HG03175 (cell line): ENCODE data around the gene GOT1.

Source experiments
- ATAC-seq: cut with Tn5 transposase; IDR thresholded peaks from one replicate; pipeline ENCODE4 v1.9.1; 2021; ENCODE audit warnings: mild to moderate bottlenecking, moderate library complexity; ENCODE audit not compliant: unreplicated experiment

Gene GOT1

DNA sequence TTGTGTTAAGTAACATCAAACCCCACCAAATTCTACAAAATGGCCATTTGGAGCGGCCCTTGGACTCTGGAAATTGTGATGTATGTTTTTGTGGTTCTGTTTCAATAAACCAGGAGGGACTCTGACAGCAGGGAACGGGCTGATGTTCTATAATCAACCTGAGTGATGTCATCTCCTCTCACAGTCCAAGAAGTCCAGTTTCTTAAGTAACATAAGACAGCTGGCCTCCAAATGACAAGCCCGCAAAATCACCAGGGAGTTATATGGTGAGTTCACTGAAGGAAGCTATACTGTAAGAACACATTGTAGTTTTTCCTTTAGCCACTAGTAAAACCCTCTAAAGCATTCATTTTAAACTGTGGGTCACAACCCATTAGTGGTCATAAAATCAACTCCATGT is 34.0 kb downstream of the GOT1 start:
- no peak for ATAC-seq

DNA sequence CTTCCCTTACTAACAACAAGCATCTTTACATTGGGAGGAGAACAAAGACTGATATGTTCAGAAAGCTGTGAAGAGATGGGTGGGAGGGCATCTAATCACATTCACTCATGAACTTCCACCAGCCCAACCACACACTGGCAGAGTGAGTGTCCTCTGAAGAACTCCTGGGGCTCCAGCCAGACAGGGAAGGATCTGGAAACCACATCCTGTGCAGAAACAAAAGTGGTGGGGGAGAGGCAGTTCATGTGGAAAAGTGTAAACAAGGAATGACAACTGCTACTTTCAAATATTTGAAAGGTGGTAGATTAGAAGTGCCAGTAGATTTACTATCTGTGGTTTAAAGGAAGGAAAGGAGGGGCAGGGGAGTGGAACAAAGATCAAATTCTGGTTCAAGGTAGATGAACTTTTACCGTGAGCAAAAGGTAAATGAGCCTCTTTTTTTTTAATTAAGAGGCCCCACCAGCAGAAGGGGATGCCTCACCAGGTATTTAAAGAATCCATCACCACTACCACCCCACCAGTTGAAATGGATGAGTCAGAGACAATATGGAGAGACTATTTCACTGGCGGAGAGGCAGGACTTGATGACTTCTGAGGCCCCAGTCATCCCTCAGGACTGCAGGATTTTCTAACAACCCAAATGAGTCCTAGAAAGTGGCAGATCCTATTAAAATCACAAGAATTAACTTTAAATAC is 34.5 kb downstream of the GOT1 start:
- ATAC-seq = no peak

DNA sequence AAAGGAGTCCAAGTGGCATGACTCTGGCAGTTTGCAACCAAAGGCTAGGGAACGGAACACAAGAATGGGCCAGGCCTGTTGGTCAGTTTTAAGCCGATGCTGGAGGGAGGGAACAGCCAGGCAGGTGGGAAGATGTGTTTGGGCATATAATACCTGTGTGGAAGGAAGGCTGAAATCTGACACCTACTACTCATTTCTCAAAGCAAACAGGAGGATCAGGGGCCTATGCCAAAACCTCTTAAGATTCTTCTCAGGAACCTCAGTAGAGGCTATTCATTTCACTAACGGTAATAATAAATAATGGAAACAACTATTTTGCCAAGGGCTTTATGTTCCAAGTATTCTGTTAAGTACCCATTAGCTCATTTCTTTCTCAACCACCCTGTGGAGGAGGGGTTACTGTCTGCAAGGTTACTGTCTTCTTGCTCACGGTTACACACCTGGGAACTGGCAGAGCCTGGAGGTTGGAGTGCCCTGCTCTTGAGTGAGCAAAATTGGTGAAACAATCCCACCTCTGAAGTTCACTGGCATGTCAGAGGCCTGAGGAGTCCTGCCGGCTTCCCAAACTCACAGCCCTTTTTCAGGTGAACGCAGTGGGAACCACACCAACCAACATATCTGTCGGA is 35.5 kb downstream of the GOT1 start:
- no peak for ATAC-seq

DNA sequence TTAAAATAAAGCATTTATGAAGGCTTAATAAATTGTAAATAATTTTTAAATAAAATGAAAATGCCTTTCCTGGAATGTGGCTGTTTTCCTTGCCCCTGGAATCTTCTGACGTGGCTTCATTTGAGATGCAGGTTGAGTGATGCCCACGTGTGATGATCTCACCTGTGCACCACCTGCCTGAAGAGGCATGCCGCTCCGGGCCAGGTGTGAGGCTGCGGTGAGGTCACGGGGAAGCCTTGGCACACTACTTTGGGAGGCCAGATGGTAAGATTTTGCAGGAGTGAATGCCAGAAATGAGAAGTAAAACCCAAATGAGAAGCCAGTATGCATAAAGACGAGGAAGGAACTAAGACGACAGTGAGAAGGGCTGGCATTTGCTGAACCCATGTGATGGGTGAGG is 36.2 kb downstream of the GOT1 start:
- ATAC-seq = no peak

DNA sequence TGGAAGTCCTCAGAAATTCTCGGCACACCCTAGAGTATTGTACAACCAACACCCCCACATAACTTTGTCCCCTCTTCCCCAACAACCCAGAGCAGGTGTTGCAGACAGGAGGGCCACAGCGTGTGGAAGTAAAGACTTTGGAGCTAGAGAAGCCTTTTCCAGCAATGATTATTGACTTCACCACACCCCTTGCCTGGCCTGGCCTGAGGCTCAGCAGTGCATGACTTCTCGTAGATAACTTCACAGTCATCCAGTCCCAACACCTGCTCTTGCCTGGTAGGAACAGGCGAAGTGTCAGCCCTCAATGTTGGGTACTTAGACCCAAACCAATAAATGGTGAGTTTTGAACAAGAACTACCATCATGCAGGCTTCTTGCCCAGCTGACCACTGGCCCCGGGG is 36.7 kb downstream of the GOT1 start:
- ATAC-seq = no peak

DNA sequence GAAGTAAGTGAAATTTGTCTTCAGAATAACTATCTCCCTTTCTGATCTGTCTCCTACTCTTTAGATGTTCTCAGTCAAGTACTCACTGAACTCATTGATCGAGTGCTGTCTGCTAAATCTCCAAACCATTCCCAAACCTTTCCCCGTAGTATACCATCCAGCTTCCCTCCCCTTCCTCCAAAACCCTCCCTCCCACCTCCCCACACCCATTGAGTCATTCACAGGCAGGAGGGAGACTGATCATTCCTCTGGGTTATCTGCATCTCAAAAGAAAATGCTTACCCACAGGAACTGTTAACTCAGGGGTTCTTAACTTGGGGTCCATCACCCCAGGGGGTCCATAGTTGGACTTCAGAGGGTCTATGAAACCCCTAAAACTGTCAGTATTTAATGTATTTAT is 37.4 kb downstream of the GOT1 start:
- no peak for ATAC-seq

DNA sequence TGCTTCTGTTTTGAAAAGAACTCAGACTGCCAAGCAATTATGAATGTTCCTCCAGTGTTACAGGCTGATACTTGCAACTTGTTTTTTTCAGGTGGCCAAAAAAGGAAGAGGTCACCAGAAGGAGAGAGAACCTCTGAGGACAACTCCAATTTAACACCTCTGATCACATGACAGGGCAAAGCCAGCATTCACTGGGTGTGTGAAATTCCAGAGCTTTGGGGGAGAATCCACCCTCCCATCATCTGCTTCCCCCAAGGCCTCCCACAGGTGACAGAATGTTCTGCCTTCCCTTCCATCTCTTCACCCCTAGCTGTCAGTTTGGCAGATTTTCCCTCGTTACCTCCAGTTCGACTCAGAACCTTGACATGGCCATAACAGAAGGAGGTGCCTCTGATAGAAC is 39.1 kb downstream of the GOT1 start:
- ATAC-seq = no peak

DNA sequence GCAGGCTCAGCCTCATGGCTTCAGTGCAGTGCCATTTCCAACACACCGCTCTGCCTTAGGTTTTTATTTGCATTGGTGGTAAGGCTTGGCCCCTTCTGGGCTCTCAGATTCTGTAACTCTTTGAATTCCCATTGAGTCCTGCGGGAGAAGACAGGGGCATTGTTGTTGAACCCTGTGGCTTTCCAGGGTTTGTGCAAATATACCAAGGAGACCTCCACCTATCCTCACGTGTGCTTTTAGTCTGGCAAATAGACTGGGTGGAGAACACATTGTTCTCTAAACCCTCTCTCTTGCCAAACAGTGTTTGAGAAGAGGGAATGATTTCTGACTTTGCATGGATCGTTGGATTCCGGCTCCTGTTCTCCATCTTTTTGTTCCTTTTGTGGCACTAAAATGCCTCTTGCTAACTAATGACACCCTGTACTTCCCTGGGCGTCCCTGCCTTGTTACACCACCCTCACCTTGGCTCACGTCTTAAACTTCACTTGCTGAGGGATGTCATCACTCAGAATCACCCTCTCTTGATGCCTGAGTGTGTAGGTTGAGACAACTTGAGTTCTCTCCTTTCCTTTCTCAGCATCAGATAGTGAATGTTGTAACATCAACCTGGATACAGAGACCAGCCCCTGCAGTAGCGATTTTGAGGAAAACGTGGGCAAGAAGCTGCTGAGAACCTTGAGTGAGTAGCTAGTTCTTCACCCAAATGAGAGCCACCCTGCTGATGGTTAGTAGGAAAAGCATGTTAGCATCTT is 40.5 kb downstream of the GOT1 start:
- ATAC-seq = no peak

DNA sequence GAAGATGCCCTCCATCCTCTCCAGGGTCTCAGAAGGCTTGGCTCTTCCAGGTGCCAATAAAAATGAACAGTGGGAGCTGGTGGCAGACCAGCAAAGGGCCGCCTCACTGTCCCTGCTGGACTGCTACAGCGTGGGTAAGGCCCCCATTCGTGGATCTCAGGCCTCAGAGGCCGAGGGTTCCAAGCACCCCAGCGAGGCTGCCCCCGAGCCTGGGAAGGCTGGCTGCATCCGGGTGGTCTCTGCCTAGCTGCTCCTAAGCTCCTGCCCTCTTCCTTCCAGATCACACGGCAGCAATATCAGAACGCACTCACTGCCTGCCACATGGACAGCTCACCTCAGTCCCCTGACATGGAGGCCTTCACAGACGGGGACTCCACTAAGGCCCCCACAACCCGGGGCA is 42.9 kb downstream of the GOT1 start:
- no peak for ATAC-seq

DNA sequence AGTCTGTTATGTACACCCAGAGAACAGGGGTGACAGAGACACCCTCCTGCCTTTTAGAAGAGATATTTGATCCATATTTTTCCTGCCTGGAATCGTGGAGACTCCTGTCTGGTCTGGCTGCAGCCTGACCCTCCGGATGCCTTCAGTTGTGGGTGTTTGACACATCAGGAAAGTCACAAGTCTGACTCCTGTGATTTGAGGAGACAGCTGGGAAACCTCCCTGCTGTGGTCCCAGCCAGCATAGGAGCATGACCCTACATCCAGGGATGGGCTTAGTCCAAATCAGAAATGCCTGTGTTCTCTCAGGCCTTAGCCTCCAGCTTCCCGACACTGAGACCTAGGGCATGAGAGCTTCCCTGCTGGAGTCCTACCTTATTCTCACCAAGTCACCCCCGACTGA is 43.4 kb downstream of the GOT1 start:
- ATAC-seq = no peak

DNA sequence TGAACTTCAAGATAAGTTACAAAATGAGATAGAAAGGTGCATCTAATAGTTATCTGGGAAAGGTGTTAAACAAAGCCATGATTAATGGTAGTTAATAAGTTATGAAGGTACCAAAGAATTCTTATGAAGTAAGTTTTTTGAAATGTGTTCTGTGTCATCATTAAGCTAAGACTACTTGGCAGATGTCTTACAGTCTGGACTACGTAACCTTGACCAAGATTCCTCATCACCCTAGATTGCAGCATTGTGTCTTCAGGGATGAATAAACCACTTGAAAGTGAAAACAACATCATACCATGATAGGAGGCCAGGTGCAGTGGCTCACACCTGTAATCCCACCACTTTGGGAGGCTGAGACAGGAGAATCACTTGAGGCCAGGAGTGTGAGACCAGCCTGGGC is 48.2 kb downstream of the GOT1 start:
- no peak for ATAC-seq

DNA sequence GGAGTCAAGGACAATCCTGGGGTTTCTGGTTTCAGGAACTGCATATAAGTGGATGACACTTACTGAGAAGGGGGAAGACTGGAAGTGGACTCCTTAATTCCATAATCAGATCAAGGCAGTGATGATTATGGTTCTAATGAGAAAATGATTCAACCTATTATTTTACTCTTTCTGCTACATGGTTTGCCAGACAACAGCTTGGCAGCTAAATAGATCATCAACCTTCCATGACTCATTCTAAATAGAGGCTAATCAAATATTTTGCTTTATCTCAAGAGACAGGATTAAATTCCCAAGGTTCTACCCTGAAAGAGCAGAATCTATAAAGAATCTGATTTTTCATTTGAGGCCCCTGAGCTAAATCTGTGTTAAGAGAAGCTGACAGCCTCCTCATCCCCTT is 55.0 kb downstream of the GOT1 start:
- ATAC-seq = no peak

DNA sequence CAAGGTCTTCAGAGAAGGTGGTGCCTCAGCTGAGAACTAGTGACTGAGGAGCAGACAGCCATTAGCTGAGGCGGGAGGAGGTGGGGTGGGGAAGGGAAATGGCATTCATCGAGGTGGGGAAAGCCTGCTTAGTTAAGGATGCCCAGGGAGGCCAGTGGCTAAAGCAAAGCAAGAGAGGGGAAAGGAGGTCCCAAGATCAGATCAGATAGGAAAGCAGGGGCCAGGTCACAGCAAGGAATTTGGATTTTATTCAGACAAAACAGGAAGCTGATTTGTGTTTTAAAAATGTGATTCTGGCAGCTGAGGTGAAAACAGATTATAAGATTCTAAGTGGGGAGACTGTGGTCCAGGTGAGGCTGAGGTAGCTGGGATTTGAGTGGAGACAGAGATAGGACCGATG is 55.5 kb downstream of the GOT1 start:
- no peak for ATAC-seq

DNA sequence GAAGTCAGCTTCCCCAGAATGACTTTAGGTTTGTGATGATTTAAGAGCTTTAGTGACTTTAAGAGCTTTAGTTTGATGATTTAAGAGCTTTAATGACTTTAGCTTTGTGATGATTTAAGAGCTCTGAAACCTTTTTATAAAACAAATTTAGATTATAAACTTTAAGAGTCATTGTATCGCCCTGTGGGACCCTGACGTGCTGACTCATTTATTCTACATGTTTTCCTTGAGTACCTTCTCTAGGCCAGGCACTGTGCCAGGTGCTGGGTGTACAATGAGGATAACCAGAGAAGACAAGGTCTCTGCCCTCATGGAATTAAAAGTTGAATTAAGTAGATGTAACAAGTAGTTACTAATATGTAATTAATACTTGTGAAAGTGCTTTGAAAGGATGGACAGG is 55.9 kb downstream of the GOT1 start:
- no peak for ATAC-seq

DNA sequence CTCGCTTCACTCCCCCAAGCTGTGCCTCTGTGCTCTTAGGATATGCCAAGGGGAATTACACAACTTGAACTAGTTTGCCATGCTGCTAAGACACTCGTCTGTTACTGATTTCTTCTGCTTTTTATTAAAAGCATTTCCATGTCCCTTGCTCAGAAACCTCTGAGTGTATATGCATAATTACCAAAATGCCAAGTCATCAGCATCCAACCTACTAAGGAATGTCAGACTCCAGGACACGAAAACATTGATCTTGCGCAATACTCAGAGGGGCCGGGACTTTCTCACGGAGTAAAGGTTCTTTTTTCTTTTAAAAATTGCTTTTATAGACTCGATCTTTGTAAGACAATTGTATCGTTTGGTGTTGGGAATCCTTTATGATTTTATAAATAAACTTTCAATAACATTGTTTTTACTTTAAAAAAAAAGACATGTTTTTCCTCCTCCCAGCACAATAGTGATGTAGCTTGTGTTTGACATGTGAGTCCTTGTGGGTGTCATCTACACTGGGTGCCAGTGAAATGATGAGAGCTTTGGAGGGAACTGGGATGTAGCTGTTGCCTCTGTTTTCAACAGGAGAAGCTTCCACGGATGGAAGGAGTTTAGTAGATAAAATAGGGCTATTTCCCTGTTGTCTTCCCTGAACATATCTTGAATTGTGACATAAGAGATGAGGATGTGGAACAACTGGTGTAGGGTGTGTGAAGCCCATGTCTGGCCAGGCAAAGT is 57.7 kb downstream of the GOT1 start:
- ATAC-seq = no peak

DNA sequence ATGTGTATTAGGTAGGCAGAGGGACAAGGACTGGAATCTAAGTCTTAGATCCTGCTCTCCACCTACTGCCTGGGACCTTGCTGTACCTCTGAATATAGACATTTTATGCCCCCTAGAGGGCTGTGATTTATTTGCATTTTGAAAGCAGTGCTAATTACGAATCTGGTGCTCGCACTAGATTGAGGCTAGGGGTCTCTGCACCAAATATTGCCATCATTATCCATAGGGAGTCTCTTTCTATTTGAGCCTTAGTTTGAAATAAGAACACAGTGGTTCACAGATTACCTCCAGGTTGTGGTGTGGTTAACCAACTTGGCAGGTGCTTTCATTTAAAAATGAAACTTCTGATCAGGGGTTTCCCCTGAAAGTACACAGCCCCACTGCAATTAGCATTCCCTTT is 59.4 kb downstream of the GOT1 start:
- ATAC-seq = peak; percentile 80

DNA sequence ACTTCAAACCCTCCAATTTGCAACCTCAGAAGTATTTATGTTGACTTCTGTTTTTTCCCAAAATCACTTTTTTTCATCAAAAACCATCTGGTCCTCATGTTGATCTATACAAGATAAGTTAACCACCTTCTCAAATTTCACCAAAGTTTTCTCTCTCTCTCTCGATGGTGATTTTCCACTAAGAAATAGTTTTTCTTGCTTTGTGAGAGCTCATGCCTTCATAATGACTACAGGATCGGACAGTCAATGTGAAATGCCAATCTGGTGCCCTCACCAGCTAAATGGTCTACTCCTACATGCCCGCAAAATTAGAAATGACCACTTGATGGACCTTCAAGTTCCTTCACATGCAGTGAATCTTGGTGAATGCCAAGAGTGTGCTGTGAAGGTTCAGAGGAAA is 60.9 kb downstream of the GOT1 start:
- ATAC-seq = no peak

DNA sequence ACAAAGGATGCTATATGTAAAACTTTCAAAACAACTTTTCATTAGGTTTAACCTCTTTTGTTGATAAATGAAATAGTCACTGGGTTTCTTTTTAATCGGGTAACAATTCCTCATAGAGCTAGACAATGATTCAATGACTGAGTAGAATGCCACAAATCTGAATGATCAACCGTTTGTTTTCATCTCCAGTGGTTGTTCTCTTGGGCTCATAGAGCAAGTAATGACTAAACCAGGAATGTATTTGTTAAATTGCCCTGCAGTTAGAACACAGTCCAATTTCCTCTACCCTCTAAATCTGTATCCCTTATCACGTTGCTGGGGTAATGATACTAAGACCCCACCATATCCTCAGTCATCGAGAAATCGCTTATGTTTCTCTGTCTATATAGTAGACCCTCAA is 61.3 kb downstream of the GOT1 start:
- no peak for ATAC-seq

DNA sequence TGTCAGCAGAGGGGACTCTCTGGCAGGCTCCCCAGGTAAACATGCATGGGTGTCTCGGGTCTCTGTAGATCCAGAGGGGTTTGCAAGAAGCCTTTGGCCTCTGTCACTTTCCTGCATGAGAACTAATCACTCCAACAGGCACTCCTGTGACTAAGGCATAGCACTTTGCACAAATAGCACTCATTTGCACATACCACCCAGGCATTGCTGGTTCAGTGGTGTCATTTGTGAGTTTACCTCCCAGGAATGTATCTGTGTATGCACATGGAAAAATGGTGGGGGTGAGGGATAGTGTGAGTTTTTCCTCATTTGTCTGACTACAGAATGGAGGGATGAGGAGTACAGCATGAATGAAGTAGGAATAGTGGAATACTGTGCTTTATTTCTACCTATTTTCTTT is 61.8 kb downstream of the GOT1 start:
- ATAC-seq = no peak

DNA sequence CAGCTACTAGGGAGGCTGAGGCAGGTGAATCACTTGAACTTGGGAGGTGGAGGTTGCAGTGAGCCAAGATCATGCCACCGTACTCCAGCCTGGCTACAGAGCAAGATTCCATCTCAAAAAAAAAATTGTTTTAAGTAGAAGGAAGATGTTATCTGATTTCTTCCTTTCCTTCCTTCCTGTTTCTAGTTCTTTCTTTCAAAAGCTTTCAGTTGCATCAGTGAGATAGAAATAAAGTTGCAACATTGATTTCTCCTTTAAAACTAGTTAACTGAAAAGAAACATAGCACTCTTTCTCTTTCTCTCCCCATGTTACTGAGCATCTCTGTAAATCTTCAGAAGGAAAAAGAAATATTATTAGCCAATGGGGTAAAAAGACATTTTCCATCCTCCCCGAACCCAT is 63.8 kb downstream of the GOT1 start:
- no peak for ATAC-seq

DNA sequence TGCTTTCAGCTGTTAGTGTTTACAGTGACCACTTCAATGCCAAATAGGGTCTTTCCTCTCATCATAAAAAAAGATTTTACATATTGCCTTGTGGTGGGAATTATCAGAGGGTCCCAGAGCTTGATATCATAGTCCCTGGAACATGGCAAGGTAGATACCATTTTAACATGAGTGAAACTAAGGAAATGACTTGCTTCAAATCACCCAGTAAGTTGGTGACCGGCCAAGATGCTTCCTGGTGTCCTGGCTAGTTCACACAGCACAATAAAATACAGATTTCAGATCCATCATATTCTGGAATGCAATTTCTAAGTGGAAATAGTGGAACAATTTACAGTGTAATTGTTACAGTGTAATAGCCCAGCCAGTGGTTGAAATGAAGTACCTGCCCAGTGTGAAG is 64.7 kb downstream of the GOT1 start:
- ATAC-seq = no peak

DNA sequence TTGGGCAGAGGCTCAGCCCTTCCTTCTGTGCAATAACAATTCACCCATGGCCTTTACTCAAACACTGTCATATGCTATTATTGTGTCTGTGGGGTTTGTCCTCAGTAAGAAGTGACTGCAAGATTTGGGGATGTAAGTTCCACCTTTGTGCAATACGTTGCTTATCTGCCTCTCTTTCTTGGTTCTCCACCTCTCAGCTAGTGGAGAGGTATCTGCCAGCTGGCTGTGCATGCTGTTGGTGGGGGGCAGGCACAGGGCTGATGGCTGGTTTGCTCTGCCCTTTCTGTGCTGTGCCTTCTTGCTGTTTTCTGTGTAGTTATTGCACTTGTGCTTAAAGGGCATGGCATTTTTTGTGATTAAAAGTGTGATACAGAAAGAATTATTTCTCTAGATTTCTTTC is 65.1 kb downstream of the GOT1 start:
- ATAC-seq = no peak
